Ishikawa (cell line): Measurements from ENCODE around the gene CBLC.

ENCODE experiments used
- CEBPB ChIP-seq: IDR thresholded peaks from 2 replicates; pipeline ENCODE4 v1.6.1; 2012
- CREB1 ChIP-seq: IDR thresholded peaks from 2 replicates; pipeline ENCODE4 v1.6.1; 2012; ENCODE audit warnings: low read depth
- EP300 ChIP-seq: IDR thresholded peaks from 2 replicates; pipeline ENCODE4 v1.6.1; 2012; ENCODE audit warnings: borderline replicate concordance
- FOXM1 ChIP-seq: IDR thresholded peaks from 2 replicates; pipeline ENCODE4 v1.6.1; 2012; ENCODE audit warnings: low read depth, borderline replicate concordance
- MAX ChIP-seq: IDR thresholded peaks from 2 replicates; pipeline ENCODE4 v1.6.1; 2012
- NFIC ChIP-seq: IDR thresholded peaks from 2 replicates; pipeline ENCODE4 v1.6.1; 2012
- RAD21 ChIP-seq: IDR thresholded peaks from 2 replicates; pipeline ENCODE4 v1.6.1; 2012; ENCODE audit warnings: low read depth
- REST ChIP-seq: IDR thresholded peaks from 2 replicates; pipeline ENCODE4 v1.6.1; 2012; ENCODE audit warnings: low read depth, mild to moderate bottlenecking
- TAF1 ChIP-seq: IDR thresholded peaks from 2 replicates; pipeline ENCODE4 v1.6.1; 2012; ENCODE audit warnings: low read depth, mild to moderate bottlenecking
- TCF12 ChIP-seq: IDR thresholded peaks from 2 replicates; pipeline ENCODE4 v1.6.1; 2012; ENCODE audit warnings: low read depth
- USF1 ChIP-seq: IDR thresholded peaks from 2 replicates; pipeline ENCODE4 v1.6.1; 2012
- YY1 ChIP-seq: IDR thresholded peaks from 2 replicates; pipeline ENCODE4 v1.6.1; 2012; ENCODE audit warnings: low read depth
- ZBTB7A ChIP-seq: IDR thresholded peaks from 2 replicates; pipeline ENCODE4 v1.6.1; 2012; ENCODE audit warnings: low read depth

- TF ChIP-seq TCF12 (no peak), TAF1 (no peak), MAX (no peak), NFIC (no peak), RAD21 (no peak), CEBPB (no peak), ZBTB7A (no peak), REST (no peak), FOXM1 (no peak), EP300 (no peak), CREB1 (no peak), YY1 (no peak), USF1 (no peak)
These were observed 35.6 kb downstream of the CBLC start for GRCh38 chr19:44813070-44813840.
